Transverse colon (tissue), 4 donors: ENCODE data around the gene AP3B1. TPM values are rescaled to one million over a fixed set of nuclear protein-coding genes. Genes with fewer than 3 reads are reported as not detected.

Experiments used
- DNase-seq: peaks from one replicate; pipeline ENCODE4 v3.0.0-alpha.2; 2019
- H3K27ac ChIP-seq, 4 donors: fragments of 200-600 bp; sonication (generic); 2 replicates each; pipeline ENCODE4 v1.5.1; 2016 to 2018; ENCODE audit warnings: inconsistent platforms in 4 of 4
- H3K27me3 ChIP-seq: fragments of 200-600 bp; sonication (generic); 2 replicates; pipeline ENCODE4 v1.5.1; 2017; ENCODE audit warnings: inconsistent platforms
- H3K36me3 ChIP-seq, 4 donors: fragments of 200-600 bp; sonication (generic); 2 replicates each; pipeline ENCODE4 v1.5.1; 2017 to 2019; ENCODE audit warnings: inconsistent platforms in 4 of 4
- H3K4me1 ChIP-seq, 4 donors: fragments of 200-600 bp; sonication (generic); 2 replicates each; pipeline ENCODE4 v1.5.1; 2017 to 2020; ENCODE audit warnings: inconsistent platforms in 4 of 4
- H3K4me3 ChIP-seq, 4 donors: fragments of 200-600 bp; sonication (generic); 1 replicate in 1 of 4; 2 replicates in 3 of 4; pipeline versions ENCODE4 v1.5.1 to v1.6.1; 2017 to 2019; ENCODE audit warnings: inconsistent platforms in 4 of 4
- H3K9me3 ChIP-seq, 2 donors: fragments of 200-600 bp; sonication (generic); 2 replicates each; pipeline ENCODE4 v1.5.1; 2017 to 2019; ENCODE audit warnings: inconsistent platforms in 2 of 2
- CTCF ChIP-seq, 5 experiments: fragments of 200-600 bp in 3 of 5; fragments of 450-650 bp in 2 of 5; sonication (generic) in 3 of 5; IDR thresholded peaks; 1 replicate in 2 of 5; 2 replicates in 3 of 5; pipeline ENCODE4 v1.5.1; 2016 to 2017; ENCODE audit warnings: antibody characterized with exemption in 5 of 5, inconsistent platforms in 3 of 5, mild to moderate bottlenecking in 2 of 5, moderate library complexity in 1 of 5
- EP300 ChIP-seq: sonication (generic); formaldehyde crosslinking; IDR thresholded peaks from one replicate; pipeline ENCODE4 v1.6.1; 2017; ENCODE audit warnings: antibody characterized with exemption, low read depth
- POLR2A ChIP-seq: fragments of 450-650 bp; IDR thresholded peaks from one replicate; pipeline ENCODE4 v1.6.1; 2016; ENCODE audit warnings: antibody characterized with exemption, mild to moderate bottlenecking, moderate library complexity
- POLR2AphosphoS5 ChIP-seq, 3 donors: sonication (generic); formaldehyde crosslinking; IDR thresholded peaks; one replicate each; pipeline ENCODE4 v1.6.1; 2016; ENCODE audit warnings: antibody characterized with exemption in 3 of 3
- WGBS, 2 donors: methylation state at CpG; one replicate each; pipeline ENCODE4 v1.1.5; 2018; ENCODE audit warnings: low coverage in 1 of 2; 5-methylcytosine and 5-hydroxymethylcytosine counted together
- in situ Hi-C, 4 donors: fragments of 200-750 bp; cut with MboI; loops; one replicate each; pipeline versions ENCODE4 v1.15.0 to v1.15.1; 2017; ENCODE audit warnings: low sequenced_read_pairs in 3 of 4, low pct_ligation_motif_present in 1 of 4, low pct_unique_long_range_greater_than_20kb in 1 of 4
- intact Hi-C: fragments of 100-400 bp; cut with DNase I; formaldehyde crosslinking; loops from one replicate; pipeline ENCODE4 v1.15.1; 2023; ENCODE audit warnings: low total_unique reads
- total RNA-seq, 4 donors: library from RNA; depleted of rRNA; stranded (reverse); fragments of >200 nt; gene quantifications; one replicate each; pipeline ENCODE4 v1.1.0, GENCODE V29; 2016

The AP3B1 gene
- total RNA-seq, 4 donors from 2014 or later = 45.7 to 61.3 (median 53.4) TPM

GRCh38 chr5:77963795-77964194 is 330.7 kb downstream of the AP3B1 start:
- in situ Hi-C loops (no loop called here), intact Hi-C loops (no loop called here)
- DNase-seq = no peak
- WGBS, 2 donors = 79 to 81% methylated on average over 4 of the region's 4 CpGs
- no peak overlapping the region for H3K4me3 ChIP-seq
- H3K27me3 ChIP-seq = peaks cover 56% of the 10 kb centered on the region
- H3K27ac ChIP-seq = no peak overlapping the region
- no peaks in the 10 kb centered on the region for H3K9me3 ChIP-seq
- H3K4me1 ChIP-seq = no peaks in the 10 kb centered on the region
- TF ChIP-seq POLR2AphosphoS5 (IDR thresholded peaks at IDR 0.05) (no peak), EP300 (no peak), CTCF (IDR thresholded peaks at IDR 0.05) (no peak), POLR2A (no peak)
- no peaks in the 10 kb centered on the region for H3K36me3 ChIP-seq

- in situ Hi-C loops (no loop called here), intact Hi-C loops (no loop called here)
- no peak for TF ChIP-seq POLR2AphosphoS5 (IDR thresholded peaks at IDR 0.05)
- TF ChIP-seq POLR2A = no peak
- TF ChIP-seq EP300 = no peak
- no peak for TF ChIP-seq CTCF (IDR thresholded peaks at IDR 0.05)
- Histone ChIP-seq H3K4me1 (peaks cover 0 to 9% (median 5%) of the 10 kb centered on the region in 4 donors), H3K9me3 (no peaks in the 10 kb centered on the region), H3K36me3 (no peaks in the 10 kb centered on the region), H3K27ac (no peak overlapping the region), H3K27me3 (peaks cover 62% of the 10 kb centered on the region), H3K4me3 (no peak overlapping the region)
- DNase-seq = no peak
- WGBS, 2 donors = 50 to 56% methylated on average over 2 of the region's 2 CpGs
Observed at GRCh38 chr5:77960863-77961396, 333.6 kb downstream of the AP3B1 start.

GRCh38 chr5:77960305-77960704 is 334.2 kb downstream of the AP3B1 start:
- no peak overlapping the region for H3K27ac ChIP-seq
- TF ChIP-seq POLR2AphosphoS5 (IDR thresholded peaks at IDR 0.05) (no peak), CTCF (IDR thresholded peaks at IDR 0.05) (no peak), POLR2A (no peak), EP300 (no peak)
- peaks cover 62% of the 10 kb centered on the region for H3K27me3 ChIP-seq
- no peaks in the 10 kb centered on the region for H3K36me3 ChIP-seq
- DNase-seq = no peak
- intact Hi-C loops (no loop called here), in situ Hi-C loops (no loop called here)
- peaks cover 0 to 9% (median 5%) of the 10 kb centered on the region in 4 donors for H3K4me1 ChIP-seq
- 62% methylated on average over 1 of the region's 1 CpG; no CpG with 5 or more reads in 1 of the 2 donors for WGBS, 2 donors
- H3K4me3 ChIP-seq = no peak overlapping the region
- no peaks in the 10 kb centered on the region for H3K9me3 ChIP-seq

GRCh38 chr5:77958642-77959330 is 335.7 kb downstream of the AP3B1 start:
- peaks cover 0 to 9% (median 5%) of the 10 kb centered on the region in 4 donors for H3K4me1 ChIP-seq
- H3K4me3 ChIP-seq = no peak overlapping the region
- 46 to 62% methylated on average over 9 to 12 of the region's 12 CpGs for WGBS, 2 donors
- H3K9me3 ChIP-seq = no peaks in the 10 kb centered on the region
- TF ChIP-seq POLR2A (no peak), CTCF (IDR thresholded peaks at IDR 0.05) (no peak), EP300 (no peak), POLR2AphosphoS5 (IDR thresholded peaks at IDR 0.05) (no peak)
- in situ Hi-C loops (no loop called here), intact Hi-C loops (no loop called here)
- H3K27ac ChIP-seq = no peak overlapping the region
- H3K27me3 ChIP-seq = peaks cover 60% of the 10 kb centered on the region
- no peaks in the 10 kb centered on the region for H3K36me3 ChIP-seq
- no peak for DNase-seq
